GF-D8 (cell line): Measurements from ENCODE around the gene ARHGAP9.
"Not testable (repeated sequence)": the region's sequence is repeated elsewhere in the genome, so short reads cannot be mapped to it uniquely, and the experiment has no call there.

Experiments used
- DNase-seq: peaks from one replicate; lab custom pipeline; 2025; lab: John Stamatoyannopoulos, UW

Gene ARHGAP9

DNA sequence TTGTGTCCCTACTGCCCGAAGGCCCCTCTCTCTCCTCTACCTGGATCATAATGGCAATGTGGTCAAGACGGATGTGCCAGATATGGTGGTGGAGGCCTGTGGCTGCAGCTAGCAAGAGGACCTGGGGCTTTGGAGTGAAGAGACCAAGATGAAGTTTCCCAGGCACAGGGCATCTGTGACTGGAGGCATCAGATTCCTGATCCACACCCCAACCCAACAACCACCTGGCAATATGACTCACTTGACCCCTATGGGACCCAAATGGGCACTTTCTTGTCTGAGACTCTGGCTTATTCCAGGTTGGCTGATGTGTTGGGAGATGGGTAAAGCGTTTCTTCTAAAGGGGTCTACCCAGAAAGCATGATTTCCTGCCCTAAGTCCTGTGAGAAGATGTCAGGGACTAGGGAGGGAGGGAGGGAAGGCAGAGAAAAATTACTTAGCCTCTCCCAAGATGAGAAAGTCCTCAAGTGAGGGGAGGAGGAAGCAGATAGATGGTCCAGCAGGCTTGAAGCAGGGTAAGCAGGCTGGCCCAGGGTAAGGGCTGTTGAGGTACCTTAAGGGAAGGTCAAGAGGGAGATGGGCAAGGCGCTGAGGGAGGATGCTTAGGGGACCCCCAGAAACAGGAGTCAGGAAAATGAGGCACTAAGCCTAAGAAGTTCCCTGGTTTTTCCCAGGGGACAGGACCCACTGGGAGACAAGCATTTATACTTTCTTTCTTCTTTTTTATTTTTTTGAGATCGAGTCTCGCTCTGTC, 22.8 kb downstream of the ARHGAP9 start:
- DNase-seq: no peak

DNA sequence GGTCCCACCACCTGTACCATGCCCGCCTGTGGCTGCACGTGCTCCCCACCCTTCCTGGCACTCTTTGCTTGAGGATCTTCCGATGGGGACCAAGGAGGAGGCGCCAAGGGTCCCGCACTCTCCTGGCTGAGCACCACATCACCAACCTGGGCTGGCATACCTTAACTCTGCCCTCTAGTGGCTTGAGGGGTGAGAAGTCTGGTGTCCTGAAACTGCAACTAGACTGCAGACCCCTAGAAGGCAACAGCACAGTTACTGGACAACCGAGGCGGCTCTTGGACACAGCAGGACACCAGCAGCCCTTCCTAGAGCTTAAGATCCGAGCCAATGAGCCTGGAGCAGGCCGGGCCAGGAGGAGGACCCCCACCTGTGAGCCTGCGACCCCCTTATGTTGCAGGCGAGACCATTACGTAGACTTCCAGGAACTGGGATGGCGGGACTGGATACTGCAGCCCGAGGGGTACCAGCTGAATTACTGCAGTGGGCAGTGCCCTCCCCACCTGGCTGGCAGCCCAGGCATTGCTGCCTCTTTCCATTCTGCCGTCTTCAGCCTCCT, 23.4 kb downstream of the ARHGAP9 start:
- DNase-seq: peak; percentile 41

DNA sequence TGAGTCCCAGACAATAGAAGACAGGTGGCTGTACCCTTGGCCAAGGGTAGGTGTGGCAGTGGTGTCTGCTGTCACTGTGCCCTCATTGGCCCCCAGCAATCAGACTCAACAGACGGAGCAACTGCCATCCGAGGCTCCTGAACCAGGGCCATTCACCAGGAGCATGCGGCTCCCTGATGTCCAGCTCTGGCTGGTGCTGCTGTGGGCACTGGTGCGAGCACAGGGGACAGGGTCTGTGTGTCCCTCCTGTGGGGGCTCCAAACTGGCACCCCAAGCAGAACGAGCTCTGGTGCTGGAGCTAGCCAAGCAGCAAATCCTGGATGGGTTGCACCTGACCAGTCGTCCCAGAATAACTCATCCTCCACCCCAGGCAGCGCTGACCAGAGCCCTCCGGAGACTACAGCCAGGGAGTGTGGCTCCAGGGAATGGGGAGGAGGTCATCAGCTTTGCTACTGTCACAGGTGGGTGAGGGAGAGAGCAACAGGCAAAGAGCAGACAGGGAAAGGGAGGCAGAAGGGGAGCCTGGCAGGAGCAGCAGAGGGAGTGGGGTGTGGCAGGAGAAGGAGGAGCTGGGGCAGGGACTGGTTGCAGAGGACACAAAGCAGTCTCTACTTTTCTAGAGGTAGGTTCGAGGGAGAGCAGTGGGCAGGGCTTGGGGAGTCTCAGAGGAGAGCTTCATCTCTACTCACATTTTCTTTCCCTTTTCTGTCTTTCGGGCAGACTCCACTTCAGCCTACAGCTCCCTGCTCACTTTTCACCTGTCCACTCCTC, 24.1 kb downstream of the ARHGAP9 start:
- DNase-seq: no peak

DNA sequence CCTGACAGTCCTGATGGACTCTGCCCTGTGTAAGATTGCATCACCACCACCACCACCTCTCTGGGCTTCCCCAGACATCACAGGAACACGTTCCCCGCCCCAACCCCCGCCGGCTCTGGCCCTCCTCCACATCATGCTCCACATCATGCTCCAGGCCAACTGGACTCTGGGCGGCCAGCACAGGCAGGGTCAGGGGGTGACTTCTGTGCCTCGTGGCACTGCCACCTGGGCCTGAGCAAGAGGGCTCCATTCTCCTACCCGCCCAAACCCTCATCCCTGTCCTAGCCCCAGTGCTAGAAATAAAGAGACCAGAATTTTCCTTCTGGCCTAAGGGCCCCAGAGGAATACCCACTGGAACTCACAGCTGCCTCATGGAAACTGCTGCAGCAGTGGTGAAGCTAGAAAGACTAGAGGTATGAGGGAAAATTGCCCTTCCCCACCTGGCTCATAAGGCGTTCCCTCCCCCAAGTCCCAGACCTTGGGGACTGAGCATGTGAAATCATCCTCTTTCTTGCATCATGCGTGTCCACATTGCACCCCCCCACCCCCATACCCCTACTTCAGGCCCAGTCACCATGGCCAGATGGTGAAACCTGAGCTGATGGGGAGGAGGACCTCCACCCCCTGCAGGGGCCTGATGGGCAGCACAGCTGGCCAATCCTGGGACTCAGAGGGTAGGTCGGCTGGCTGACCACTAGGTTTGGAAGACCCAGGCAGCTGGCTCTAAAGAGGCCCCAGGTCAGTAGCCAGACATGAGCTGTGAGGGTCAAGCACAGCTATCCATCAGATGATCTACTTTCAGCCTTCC, 24.9 kb downstream of the ARHGAP9 start, which contains the start of gene INHBE:
Gene INHBE, plus strand, starts transcription at position 742 of the 808 bp plus-strand sequence. CDS start 230 bp downstream, outside the sequence.
- peak; percentile 52 for DNase-seq

DNA sequence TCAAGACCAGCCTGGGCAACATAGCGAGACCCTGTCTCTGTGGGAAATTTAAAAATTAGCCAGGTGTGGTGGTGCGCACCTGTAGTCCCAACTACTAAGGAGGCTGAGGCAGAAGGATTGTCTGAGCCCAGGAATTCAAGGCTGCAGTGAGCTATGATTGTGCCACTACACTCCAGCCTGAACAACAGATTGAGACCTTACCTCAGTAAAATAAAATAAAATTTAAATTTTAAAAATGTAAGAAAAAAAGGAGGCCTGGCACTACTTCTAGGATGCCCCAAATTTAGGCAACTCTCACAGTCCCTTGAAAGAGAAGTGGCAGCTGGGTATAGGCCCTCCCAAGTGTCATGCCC, 25.5 kb downstream of the ARHGAP9 start:
- no peak for DNase-seq

DNA sequence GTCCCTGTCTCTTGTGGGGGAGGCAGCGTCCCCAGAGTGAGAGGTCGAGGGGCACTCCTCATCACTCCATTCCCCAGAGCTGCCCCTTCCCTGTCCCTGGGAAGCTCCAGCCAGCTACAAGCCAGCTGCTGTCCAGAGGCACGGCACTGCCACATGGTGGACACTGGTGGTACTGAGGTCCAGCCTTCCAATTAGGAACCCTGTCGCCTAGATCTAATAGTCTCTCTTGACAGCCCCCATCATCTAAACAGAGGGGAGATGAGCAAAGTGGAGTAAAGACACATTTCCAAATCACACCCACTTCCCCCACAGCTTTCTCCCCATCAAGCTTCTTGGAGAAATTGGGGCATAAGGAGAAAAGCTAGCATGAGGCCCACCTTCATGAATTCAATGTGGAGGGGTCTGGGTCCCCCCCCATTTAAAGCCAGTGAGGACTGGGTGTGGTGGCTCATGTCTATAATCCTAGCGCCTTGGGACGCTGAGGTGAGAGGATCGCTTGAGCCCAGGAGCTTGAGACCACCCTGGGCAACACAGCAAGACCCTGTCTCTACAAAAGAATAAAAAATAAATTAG, 26.6 kb downstream of the ARHGAP9 start:
- DNase-seq: peak; percentile 28

DNA sequence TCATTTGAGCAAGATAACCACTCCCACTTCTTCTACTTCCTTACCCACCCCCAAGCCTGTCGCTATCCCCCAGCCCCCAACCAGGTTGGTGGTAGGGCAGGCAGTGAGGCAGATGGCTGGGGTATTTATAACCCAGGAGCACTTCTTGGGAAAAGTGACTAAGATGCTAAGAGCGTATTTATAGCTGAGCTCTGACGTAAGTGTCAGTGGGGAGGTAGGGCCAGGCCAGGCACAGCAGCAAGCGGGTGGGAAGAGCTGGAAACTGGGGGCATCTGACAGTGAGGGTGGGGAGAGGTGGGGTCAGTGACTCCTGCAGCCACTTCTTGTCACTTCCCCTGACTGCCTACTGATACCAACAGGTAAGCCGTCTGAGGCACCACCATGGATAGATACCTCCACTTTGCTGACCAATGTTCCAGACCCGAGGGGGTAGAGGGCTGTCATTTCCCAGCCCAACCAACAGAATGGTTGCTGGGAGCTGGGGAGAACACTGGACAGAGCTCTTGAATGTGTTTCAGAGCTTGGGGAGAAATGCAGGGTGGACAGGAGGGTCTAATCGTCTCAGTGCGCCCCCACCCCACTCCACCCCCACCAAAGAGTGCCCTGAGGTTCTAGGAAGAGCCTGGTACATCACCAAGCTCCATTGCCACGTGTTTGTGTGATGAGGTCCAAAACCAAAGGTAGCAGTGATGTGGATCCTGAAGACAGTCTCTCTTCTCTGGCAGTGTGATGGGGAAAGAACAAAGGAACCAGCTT, 27.3 kb downstream of the ARHGAP9 start:
- no peak for DNase-seq

DNA sequence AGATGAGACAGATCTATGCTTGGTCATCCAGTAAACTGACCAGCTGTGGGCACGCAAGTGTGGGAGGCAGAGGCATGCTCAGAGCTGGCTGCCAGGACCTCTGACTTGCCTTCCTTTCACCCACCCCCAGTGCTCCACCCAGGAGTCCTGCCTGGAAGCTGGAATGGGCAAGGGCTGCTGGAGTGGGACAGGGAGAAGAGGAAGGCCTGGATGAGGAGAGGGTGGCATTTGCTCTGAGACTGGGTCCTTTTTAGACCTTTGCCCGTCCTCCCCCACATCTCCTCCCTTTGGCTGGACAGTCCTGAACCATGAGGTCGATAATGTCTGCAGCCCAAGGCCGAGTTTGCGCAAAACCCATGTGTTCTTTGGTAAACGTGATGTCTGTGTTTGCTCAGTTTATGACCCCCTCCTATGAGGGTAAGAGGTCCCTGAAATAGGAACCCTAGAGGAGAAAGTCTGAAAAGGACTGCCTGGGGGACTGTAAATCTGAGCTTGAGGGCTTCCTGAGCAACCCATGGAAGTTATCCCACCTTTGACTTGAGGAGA, 28.4 kb downstream of the ARHGAP9 start:
- DNase-seq: no peak

DNA sequence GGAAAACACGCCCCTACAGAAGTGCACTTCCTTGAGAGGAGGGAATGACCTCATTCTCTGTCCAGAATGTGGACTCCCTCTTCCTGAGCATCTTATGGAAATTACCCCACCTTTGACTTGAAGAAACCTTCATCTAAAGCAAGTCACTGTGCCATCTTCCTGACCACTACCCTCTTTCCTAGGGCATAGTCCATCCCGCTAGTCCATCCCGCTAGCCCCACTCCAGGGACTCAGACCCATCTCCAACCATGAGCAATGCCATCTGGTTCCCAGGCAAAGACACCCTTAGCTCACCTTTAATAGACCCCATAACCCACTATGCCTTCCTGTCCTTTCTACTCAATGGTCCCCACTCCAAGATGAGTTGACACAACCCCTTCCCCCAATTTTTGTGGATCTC, 29.6 kb downstream of the ARHGAP9 start:
- no peak for DNase-seq

DNA sequence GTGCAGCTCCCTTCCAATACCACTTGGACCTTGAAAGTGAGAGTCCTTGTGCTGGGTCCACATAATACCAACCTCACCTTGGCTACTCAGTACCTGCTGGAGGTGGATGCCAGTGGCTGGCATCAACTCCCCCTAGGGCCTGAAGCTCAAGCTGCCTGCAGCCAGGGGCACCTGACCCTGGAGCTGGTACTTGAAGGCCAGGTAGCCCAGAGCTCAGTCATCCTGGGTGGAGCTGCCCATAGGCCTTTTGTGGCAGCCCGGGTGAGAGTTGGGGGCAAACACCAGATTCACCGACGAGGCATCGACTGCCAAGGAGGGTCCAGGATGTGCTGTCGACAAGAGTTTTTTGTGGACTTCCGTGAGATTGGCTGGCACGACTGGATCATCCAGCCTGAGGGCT, 30.3 kb downstream of the ARHGAP9 start:
- DNase-seq: no peak

DNA sequence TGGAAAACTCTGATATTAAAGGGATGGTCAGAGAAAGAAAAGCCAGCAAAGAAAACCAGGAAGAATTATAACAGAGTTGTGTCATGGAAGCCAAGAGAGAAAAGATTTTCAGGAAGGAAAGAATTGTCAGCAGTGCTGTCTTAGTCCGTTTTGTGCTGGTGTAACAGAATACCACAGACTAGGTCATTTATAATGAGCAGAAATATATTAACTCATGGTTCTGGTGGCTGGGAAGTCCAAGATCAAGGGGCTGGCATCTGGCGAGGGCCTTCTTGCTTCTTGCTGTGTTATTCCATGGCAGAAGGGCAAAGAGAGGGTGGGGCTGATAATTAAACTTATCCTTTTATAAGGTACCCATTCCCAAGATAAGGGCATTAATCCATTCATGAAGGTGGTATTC, 31.0 kb downstream of the ARHGAP9 start:
- no peak for DNase-seq

DNA sequence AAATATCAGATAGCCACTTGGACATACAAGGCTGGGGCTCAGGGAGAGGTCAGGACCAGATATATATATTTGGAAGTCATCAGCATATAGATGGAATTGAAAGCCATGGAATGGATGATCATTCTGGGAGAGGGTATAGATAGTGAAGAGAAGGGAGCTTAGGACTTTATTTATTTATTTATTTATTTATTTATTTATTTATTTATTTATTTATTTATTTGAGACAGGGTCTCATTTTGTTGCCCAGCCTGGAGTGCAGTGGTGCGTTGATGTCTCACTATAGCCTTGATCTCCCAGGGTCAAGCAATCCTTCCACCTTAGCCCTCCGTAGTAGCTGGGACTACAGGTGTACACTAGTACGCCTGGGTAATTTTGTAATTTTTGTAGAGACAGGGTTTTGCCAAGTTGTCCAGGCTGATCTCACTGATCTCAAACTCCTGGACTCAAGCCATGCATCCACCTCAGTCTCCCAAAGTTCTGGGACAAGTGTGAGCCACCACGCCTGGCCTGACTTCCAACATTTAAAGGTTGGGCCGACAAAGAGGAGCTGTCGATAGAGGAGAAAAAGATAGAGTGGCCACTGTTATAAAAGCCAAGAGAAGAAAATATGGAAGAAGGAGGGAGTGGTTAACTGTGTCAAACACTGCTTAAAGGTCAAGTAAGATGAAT, 33.2 kb downstream of the ARHGAP9 start:
- DNase-seq: no peak

DNA sequence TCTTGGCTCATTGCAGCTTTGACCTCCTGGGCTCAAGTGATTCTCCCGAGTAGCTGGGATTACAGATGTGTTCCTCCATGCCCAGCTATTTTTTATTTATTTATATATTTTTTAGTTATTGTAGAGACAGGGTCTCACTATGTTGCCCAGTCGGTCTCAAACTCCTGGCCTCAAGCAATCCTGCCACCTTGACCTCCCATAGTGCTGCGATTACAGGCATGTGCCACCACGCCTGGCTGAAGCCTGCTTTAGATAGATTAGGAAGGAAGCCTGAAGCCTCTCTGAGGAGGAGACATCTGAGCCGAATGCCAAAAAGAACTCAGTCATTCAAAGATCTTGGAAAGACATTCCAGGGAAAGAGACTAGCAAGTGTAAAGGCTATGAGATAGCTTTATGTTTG, 34.9 kb downstream of the ARHGAP9 start:
- no peak for DNase-seq

DNA sequence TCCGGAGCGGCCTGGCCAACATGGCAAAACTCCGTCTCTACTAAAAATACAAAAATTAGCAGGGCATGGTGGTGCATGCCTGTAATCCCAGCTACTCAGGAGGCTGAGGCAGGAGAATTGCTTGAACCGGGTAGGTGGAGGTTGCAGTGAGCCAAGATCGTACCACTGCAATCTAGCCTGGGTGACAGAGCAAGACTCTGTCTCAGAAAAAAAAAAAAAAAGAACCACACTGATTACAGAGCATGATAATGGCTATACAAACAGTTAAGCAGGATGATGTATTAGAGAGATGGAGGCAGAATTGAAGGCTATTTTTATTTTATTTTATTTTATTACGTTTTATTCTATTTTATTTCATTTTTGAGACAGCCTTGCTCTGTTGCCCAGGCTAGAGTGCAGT, 35.3 kb downstream of the ARHGAP9 start:
- not testable (repeated sequence) for DNase-seq

DNA sequence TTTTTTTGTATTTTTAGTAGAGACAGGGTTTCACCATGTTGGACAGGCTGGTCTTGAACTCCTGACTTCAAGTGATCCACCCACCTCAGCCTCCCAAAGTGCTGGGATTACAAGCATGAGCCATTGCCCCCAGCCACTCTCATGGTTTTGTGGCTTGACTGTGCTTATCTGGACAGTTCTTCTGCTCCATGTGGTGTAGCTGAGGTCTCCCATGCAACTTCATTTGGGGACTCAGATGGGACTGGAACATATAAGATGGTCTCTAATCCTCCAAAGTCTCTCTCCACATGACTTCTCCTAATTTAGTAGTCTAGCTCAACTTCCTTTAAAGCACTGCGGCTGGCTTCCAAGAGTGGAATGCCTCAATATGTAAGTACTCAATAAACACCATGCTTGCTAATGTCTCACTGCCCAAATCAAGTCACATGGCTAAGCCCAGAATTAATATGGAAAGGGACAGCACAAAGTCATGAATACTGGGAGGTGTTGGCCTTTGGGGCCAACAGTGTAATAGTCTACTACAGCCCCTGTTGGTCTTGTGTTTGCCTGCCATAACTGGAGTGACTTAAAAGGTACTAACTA, 37.7 kb downstream of the ARHGAP9 start:
- no peak for DNase-seq

DNA sequence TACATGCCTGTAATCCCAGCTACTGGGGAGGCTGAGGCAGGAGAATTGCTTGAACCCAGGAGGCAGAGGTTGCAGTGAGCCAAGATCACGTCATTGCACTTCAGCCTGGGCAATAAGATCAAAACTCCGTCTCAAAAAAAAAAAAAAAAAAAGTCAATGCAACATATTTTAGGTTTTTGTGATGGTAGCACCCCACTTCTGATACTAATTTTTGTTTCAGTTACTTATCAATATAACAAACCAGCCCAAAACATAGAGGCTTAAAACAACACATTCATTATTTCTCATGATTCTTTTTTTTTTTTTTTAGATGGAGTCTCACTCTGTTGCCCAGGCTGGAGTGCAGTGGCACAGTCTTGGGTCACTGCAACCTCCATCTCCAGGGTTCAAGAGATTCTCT, 38.3 kb downstream of the ARHGAP9 start:
- DNase-seq: not testable (repeated sequence)

DNA sequence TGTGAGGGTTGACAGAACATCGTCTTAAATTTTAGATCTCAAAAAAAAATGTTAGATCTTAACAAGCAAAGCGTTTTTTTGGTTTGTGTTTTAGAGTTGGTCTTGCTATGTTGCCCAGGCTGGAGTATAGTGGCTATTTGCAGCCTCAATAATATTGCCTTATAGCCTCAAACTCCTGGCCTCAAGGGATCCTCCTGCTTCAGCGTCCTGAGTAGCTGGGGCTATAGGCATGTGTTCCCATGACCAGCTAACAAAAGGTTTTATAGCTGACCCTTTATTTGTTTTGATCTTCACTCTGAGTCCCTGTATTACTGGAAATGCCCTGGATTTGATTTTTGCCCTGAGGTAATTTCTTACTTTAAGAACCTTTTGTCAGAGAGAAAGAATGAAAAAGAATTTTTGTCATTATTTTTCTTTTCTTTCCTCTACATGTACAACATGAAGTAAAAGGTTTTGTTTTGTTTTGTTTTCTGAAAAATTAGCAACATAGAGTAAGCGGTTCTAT, 39.9 kb downstream of the ARHGAP9 start:
- no peak for DNase-seq

DNA sequence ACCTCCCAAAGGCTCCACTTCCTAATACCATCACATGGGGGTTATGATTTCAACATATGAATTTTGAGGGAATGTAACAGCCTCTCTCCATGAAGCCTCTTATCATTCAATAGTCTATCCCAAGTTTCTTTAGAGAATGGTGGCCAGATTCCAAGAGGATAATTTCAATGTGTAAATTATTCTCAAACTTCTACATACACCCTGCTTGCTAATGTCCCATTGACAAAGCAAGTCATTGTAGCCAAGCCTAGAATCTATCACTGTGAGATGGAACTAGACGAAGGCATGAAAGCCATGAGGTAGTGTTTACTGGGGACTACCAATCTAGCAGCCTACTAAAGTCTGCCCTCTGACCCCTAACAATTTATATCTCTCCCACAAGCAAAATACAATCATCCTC, 41.3 kb downstream of the ARHGAP9 start:
- no peak for DNase-seq

DNA sequence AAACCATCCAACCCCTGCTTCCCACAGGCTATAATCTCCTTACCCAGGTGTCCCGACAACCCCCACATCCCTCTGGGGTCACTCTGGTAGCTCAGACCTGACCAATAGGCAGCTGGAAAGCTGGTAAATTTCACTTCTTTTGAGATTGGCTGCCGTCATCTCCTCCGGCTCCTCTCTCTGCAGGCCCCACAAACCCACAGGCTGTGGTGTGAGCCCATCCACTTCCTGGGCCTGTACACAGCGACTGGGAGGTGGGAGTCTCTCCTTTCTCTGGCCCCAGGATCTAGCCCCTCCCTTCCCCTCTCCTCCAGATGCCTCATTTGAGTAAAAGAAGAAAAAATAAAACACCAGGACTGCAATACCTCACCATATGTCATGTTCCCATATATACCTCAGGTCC, 44.4 kb downstream of the ARHGAP9 start:
- DNase-seq: peak; percentile 64
